Measurements from ENCODE around the gene ACSF3. TPM values are rescaled to one million over a fixed set of nuclear protein-coding genes. Genes with fewer than 3 reads are reported as not detected.
A peak's percentile ranks its signal among the peaks of the same experiment; 100 is the strongest.
"Not testable (repeated sequence)": the region's sequence is repeated elsewhere in the genome, so short reads cannot be mapped to it uniquely, and the experiment has no call there.

Gene ACSF3
- total RNA-seq, 2 experiments from 2014 or later, result 53.0 to 53.7 TPM

DNA sequence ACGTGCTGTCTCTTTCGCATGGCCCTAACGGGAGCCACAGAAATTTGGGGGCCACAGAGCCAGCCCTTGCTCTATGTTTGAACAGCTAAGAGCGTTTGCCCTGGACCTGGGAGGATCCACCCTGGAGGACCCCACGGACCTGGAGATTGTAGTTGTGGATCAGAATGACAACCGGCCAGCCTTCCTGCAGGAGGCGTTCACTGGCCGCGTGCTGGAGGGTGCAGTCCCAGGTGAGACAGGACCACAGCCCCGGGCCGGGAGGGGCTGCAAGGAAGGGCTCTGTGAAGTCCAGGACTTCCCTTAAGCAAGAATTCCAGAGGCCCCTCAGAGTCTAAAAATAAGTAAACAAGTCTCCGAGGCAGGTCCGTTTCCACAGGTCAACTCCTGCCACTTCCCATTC is 89.8 kb downstream of the ACSF3 start:
- POLR2A ChIA-PET, result no interaction called here
- Mint-ChIP-seq H3K4me3 (no peak overlapping the region), H3K4me1 (peaks cover 2% of the 10 kb centered on the region), H3K27me3 (peaks cover 3% of the 10 kb centered on the region), H3K36me3 (no peaks in the 10 kb centered on the region), H3K9me3 (no peaks in the 10 kb centered on the region), H3K27ac (no peak overlapping the region)
- no peak for ATAC-seq (ENCODE audit: low read depth)
- no peak for DNase-seq

DNA sequence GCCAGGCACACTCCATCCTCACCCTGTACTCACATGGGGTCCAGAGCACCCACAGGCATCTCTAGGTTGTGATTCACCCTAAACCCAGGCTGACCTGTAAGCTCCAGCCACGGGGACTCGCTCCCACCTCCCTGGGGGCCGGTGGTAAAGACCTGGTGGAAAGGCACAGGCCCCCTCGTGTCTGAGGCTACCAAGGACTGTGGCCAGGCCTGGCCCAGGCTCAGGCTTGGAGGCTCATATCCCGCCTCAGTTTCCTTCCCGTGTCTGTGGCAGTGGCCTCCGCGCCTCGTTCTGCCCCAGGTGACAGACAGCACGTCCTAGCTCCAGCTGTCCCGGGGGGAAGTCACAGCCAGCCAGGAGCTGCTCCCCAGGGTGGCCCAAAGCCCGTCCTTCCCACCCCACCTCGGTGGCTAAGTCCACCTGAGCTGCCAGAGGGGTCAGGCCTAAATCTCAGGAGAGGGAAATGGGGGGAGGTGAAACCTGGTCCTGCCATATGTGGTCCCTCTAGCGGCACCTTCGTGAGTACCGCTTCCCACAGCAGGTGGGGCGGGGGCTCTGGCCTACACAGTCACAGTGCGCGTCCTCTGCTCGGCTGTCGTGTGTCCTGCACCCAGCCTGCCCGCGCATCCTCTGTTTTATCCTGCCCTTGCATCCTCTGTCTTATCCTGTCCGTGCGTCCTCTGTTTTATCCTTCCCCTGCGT is 90.5 kb downstream of the ACSF3 start:
- ATAC-seq (ENCODE audit: low read depth), result no peak
- no peak for DNase-seq
- no peak overlapping the region for H3K27ac Mint-ChIP-seq

DNA sequence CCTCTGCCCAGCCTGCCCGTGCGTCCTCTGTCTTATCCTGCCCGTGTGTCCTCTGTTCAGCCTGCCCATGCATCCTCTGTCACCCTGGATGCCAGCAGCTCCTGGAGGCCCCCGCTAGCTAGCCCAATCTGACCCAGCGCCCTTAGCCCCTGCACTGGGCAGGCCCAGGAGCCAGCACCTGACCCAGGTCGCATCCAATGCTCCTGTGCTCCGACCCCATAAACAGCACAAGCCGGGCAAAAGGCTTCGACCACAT is 91.0 kb downstream of the ACSF3 start:
- no peak overlapping the region for H3K4me3 Mint-ChIP-seq
- no peak for DNase-seq
- no peak overlapping the region for H3K27ac Mint-ChIP-seq
- ATAC-seq (ENCODE audit: low read depth), result no peak
- POLR2A ChIA-PET, result no interaction called here
- H3K27me3 Mint-ChIP-seq, result peaks cover 3% of the 10 kb centered on the region
- H3K4me1 Mint-ChIP-seq, result peaks cover 2% of the 10 kb centered on the region
- H3K9me3 Mint-ChIP-seq, result no peaks in the 10 kb centered on the region
- no peaks in the 10 kb centered on the region for H3K36me3 Mint-ChIP-seq

More for the DNA sequence above, 90.5 kb downstream of the ACSF3 start:
- Mint-ChIP-seq H3K4me3 (no peak overlapping the region), H3K27me3 (peaks cover 3% of the 10 kb centered on the region), H3K4me1 (peaks cover 2% of the 10 kb centered on the region), H3K9me3 (no peaks in the 10 kb centered on the region), H3K36me3 (no peaks in the 10 kb centered on the region)
- POLR2A ChIA-PET, result no interaction called here

DNA sequence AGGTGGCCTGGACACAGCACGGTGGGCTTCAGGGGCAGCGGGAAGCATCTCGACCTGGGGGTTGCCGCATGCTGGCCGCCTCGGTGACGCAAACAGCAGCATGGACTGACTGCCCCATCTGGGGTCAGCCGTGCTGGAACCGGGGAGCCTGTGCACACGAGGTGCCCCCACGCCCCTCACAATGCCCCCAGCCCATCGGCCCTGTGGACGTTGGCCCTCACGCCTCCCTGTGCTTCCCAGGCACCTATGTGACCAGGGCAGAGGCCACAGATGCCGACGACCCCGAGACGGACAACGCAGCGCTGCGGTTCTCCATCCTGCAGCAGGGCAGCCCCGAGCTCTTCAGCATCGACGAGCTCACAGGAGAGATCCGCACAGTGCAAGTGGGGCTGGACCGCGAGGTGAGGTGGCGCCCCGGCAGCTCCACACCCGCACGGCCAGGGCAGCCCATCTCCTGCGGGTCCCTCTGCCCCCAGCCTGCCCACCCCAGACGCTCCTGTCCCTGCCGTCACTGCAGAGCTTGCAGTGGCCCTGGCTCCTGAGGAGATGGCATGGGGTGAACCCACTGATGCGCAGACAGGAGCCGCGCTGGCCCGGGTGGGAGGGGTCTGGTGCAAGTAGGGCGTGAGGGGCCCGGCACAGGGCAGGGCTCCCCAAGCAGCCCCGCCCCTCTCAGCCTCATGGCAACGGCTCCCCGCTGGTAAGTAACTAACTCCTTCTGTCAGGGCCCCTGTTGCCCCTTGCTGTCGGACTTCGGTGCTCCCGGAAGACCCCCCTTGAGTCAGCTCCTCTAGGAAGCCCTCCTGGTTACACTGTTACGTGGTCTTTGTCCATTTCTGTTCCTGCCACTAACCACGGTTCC is 91.5 kb downstream of the ACSF3 start:
- Mint-ChIP-seq H3K9me3 (no peaks in the 10 kb centered on the region), H3K4me3 (no peak overlapping the region), H3K36me3 (no peaks in the 10 kb centered on the region), H3K27me3 (peaks cover 3% of the 10 kb centered on the region), H3K4me1 (peaks cover 2% of the 10 kb centered on the region), H3K27ac (no peak overlapping the region)
- POLR2A ChIA-PET, result no interaction called here
- DNase-seq, result no peak
- ATAC-seq (ENCODE audit: low read depth), result peak; percentile 23

DNA sequence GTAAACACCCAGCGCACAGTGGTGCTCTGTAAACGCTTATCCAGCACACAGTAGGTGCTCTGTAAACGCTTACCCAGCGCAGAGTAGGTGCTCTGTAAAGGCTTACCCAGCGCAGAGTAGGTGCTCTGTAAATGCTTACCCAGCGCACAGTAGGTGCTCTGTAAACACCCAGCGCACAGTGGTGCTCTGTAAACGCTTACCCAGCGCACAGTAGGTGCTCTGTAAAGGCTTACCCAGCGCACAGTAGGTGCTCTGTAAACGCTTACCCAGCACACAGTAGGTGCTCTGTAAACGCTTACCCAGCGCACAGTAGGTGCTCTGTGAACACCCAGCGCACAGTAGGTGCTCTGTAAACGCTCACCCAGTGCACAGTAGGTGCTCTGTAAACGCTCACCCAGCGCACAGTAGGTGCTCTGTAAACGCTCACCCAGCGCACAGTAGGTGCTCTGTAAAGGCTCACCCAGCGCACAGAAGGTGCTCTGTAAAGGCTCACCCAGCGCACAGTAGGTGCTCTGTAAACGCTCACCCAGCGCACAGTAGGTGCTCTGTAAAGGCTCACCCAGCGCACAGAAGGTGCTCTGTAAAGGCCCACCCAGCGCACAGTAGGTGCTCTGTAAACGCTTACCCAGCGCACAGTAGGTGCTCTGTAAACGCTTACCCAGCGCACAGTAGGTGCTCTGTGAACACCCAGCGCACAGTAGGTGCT is 92.4 kb downstream of the ACSF3 start:
- H3K9me3 Mint-ChIP-seq, result not testable (repeated sequence)

DNA sequence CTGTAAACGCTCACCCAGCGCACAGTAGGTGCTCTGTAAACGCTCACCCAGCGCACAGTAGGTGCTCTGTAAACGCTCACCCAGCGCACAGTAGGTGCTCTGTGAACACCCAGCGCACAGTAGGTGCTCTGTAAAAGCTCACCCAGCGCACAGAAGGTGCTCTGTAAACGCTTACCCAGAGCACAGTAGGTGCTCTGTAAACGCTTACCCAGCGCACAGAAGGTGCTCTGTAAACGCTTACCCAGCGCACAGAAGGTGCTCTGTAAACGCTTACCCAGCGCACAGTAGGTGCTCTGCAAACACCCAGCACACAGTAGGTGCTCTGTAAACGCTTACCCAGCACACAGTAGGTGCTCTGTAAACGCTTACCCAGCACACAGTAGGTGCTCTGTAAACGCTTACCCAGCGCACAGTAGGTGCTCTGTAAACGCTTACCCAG is 93.0 kb downstream of the ACSF3 start:
- H3K36me3 Mint-ChIP-seq; H3K4me1 Mint-ChIP-seq; H3K4me3 Mint-ChIP-seq; H3K9me3 Mint-ChIP-seq; DNase-seq; POLR2A ChIA-PET; H3K27ac Mint-ChIP-seq; H3K27me3 Mint-ChIP-seq; ATAC-seq (ENCODE audit: low read depth): not testable (repeated sequence)

More for the DNA sequence above, 92.4 kb downstream of the ACSF3 start:
- DNase-seq; POLR2A ChIA-PET; H3K4me3 Mint-ChIP-seq; H3K36me3 Mint-ChIP-seq; H3K4me1 Mint-ChIP-seq; H3K27me3 Mint-ChIP-seq; H3K27ac Mint-ChIP-seq; ATAC-seq (ENCODE audit: low read depth): not testable (repeated sequence)

DNA sequence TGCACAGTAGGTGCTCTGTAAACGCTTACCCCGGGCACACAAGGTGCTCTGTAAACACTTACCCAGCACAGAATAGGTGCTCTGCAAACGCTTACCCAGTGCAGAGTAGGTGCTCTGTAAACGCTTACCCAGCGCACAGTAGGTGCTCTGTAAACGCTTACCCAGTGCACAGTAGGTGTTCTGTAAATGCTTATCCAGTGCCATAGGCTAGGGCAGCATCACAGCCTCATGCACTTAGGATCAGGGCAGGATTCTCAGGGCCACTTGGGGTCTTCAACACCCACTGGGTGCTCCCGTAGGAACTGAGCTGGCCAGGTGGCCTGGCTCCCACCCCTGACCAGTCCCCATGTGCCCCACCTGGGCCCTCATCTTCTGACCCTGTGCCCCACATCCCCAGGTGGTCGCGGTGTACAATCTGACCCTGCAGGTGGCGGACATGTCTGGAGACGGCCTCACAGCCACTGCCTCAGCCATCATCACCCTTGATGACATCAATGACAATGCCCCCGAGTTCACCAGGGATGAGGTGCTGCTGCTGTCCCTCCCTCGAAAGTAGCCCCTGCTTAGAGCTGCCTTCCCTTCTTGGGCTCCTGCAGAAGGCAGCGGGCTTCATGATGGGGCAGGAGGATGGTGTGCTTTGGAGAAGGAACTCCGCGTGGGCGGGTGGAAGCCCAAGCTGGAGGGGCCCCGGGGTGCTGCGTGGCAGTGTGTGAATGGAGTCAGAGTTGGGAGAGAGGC is 93.5 kb downstream of the ACSF3 start:
- H3K9me3 Mint-ChIP-seq, result no peaks in the 10 kb centered on the region
- peaks cover 1% of the 10 kb centered on the region for H3K4me1 Mint-ChIP-seq
- POLR2A ChIA-PET, result no interaction called here
- peaks cover 3% of the 10 kb centered on the region for H3K27me3 Mint-ChIP-seq
- H3K27ac Mint-ChIP-seq, result peak overlapping the region; percentile 42
- no peak overlapping the region for H3K4me3 Mint-ChIP-seq
- peak; percentile 63 for DNase-seq
- H3K36me3 Mint-ChIP-seq, result no peaks in the 10 kb centered on the region
- peak; percentile 51 for ATAC-seq (ENCODE audit: low read depth)

DNA sequence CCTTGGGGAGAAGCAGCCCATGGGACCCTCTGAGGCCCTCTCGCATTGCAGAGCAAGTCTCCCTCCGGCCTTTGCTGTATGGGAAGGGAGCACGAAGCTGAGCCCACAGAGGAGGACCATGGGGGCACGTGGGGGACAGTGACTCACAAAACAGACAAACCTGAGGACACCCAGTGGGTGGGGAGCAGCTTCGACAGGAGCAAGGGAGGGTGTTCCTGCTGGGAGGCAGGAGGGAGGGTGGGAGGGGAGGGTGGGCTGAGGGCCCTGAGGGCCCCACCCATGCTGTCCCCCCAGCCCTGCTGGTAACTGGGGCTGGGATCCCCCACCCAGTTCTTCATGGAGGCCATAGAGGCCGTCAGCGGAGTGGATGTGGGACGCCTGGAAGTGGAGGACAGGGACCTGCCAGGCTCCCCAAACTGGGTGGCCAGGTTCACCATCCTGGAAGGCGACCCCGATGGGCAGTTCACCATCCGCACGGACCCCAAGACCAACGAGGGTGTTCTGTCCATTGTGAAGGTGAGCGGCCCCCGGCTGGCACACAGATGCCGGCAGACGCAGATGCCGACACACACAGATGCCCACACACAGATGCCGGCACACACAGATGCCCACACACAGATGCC is 94.2 kb downstream of the ACSF3 start:
- H3K9me3 Mint-ChIP-seq, result no peaks in the 10 kb centered on the region
- DNase-seq, result peak; percentile 42
- H3K4me3 Mint-ChIP-seq, result no peak overlapping the region
- H3K27me3 Mint-ChIP-seq, result peaks cover 3% of the 10 kb centered on the region
- POLR2A ChIA-PET, result no interaction called here
- H3K4me1 Mint-ChIP-seq, result no peaks in the 10 kb centered on the region
- peak; percentile 19 for ATAC-seq (ENCODE audit: low read depth)
- no peaks in the 10 kb centered on the region for H3K36me3 Mint-ChIP-seq
- peak overlapping the region; percentile 42 for H3K27ac Mint-ChIP-seq

DNA sequence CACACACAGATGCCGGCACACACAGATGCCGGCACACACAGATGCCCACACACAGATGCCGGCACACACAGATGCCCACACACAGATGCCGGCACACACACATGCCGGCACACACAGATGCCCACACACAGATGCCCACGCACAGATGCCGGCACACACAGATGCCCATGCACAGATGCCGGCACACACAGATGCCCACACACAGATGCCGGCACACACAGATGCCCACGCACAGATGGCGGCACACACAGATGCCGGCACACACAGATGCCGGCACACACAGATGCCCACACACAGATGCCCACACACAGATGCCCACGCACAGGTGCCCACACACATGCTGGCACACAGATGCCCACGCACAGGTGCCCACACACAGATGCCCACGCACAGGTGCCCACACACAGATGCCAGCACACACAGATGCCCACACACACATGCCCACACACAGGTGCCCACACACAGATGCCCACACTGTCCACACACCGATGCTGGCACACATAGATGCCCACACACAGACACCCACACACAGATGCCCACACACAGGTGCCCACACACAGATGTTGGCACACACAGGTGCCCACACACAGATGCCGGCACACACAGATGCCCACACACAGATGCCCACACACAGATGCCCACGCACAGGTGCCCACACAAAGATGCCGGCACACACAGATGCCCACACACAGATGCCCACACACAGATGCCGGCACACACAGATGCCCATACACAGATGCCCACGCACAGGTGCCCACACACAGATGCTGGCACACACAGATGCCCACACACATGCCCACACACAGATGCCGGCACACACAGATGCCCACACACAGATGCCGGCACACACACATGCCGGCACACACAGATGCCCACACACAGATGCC is 95.1 kb downstream of the ACSF3 start:
- DNase-seq; H3K27ac Mint-ChIP-seq; H3K27me3 Mint-ChIP-seq; ATAC-seq (ENCODE audit: low read depth); H3K9me3 Mint-ChIP-seq; H3K4me3 Mint-ChIP-seq; POLR2A ChIA-PET; H3K36me3 Mint-ChIP-seq; H3K4me1 Mint-ChIP-seq: not testable (repeated sequence)

DNA sequence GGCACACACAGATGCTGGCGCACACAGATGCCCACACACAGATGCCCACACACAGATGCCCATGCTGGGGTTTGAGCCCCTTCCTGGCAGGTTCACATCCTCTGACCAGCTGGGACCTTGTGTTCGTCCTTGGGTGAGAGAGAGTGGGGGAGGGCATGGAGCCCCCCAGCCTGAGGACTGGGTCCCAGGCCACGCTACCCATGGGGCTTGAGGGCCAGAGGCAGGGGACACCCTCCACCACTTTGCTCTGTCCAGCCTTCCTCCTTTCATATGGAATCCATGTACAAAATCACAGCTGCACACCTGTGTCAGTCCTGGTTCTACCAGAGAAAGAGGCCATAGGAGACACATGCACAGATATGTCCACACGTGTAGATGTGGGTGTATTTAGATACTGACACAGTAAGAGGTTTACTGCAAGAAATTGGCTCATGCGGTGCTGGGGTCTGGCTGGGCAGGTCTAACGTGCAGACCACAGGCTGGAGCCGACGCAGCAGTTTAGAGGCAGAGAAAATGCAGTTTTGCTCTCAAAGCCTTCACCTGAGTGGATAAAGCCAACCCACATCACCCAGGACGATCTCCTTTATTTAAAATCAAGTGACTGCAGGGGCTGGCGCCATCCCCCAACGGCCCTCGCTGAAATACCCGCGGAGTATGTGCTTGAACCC is 95.8 kb downstream of the ACSF3 start:
- Mint-ChIP-seq H3K27ac (no peak overlapping the region), H3K27me3 (peaks cover 2% of the 10 kb centered on the region), H3K36me3 (no peaks in the 10 kb centered on the region), H3K9me3 (no peaks in the 10 kb centered on the region), H3K4me3 (no peak overlapping the region), H3K4me1 (no peaks in the 10 kb centered on the region)
- POLR2A ChIA-PET, result no interaction called here
- ATAC-seq (ENCODE audit: low read depth), result no peak
- DNase-seq, result peak; percentile 27

DNA sequence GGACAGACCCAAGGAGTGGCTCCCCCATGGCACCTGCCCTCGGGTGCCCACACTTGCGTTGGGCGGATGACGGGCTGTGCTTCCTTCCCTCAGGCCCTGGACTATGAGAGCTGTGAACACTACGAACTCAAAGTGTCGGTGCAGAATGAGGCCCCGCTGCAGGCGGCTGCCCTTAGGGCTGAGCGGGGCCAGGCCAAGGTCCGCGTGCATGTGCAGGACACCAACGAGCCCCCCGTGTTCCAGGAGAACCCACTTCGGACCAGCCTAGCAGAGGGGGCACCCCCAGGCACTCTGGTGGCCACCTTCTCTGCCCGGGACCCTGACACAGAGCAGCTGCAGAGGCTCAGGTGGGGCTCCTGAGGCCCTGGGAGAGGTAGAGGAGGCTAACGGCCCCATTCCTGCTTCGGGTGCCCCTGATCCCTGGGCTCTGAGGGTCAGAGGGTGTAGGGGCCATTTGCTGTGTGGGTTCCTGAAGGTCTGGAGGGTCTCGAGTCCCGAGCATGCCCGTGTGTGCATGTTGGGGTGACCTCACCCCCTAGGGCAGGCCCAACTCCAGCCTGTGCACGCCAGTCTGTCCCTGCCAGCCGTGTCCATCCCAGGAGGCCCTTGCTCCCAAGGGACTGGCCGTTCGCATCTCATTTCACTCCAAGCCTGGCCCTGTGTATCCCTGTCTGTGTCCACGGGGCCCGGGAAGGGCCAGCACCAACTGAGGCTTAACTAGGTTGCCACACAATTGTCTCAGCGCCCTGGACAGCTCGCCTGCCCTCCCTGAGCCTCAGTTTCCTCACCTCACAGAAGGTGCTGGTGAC is 96.7 kb downstream of the ACSF3 start:
- Mint-ChIP-seq H3K4me1 (no peaks in the 10 kb centered on the region), H3K27me3 (no peaks in the 10 kb centered on the region), H3K36me3 (no peaks in the 10 kb centered on the region), H3K4me3 (no peak overlapping the region), H3K27ac (no peak overlapping the region), H3K9me3 (no peaks in the 10 kb centered on the region)
- DNase-seq (peak; percentile 37), ATAC-seq (ENCODE audit: low read depth) (no peak)
- POLR2A ChIA-PET, result no interaction called here

All from activated naive CD8-positive, alpha-beta T cell treated with anti-CD3 and anti-CD28 coated beads, Interleukin-2, amount 10 ng/mL, durations not matched to agents 7 days and 5 days (primary cell).